VCaP (cell line): Measurements from ENCODE around the gene TCHHL1.

Experiments used
- H3K27ac ChIP-seq: fragments of 450-650 bp; 2 replicates; pipeline ENCODE4 v1.5.1; 2017
- CTCF ChIP-seq: fragments of 450-650 bp; conservative IDR thresholded peaks from 2 replicates; pipeline ENCODE4 v1.5.1; 2017; ENCODE audit warnings: mild to moderate bottlenecking, moderate library complexity

Gene TCHHL1

GRCh38 chr1:152089014-152089674, at the start of gene TCHHL1:
Gene TCHHL1, minus strand, starts transcription at chr1:152089064. Its CDS starts 921 bp downstream, at chr1:152088143.
- no peak within 1 kb of the TSS for H3K27ac ChIP-seq
- no peak for TF ChIP-seq CTCF

- H3K27ac ChIP-seq, result no peak overlapping the region
- no peak for TF ChIP-seq CTCF
These were observed 48.4 kb upstream of the TCHHL1 start for GRCh38 chr1:152137215-152137614.

- no peak for TF ChIP-seq CTCF
These were observed 41.3 kb upstream of the TCHHL1 start for GRCh38 chr1:152130186-152130585.

GRCh38 chr1:152127673-152128072, 38.8 kb upstream of the TCHHL1 start:
- H3K27ac ChIP-seq, result no peak overlapping the region
- no peak for TF ChIP-seq CTCF

More at GRCh38 chr1:152130186-152130585, 41.3 kb upstream of the TCHHL1 start:
- H3K27ac ChIP-seq, result no peak overlapping the region

GRCh38 chr1:152125834-152126443, 37.1 kb upstream of the TCHHL1 start:
- no peak for TF ChIP-seq CTCF
- no peak overlapping the region for H3K27ac ChIP-seq

- no peak overlapping the region for H3K27ac ChIP-seq
- TF ChIP-seq CTCF, result no peak
These were observed 30.1 kb upstream of the TCHHL1 start for GRCh38 chr1:152118915-152119314.

GRCh38 chr1:152115344-152115743, 26.5 kb upstream of the TCHHL1 start, which contains the start of gene TCHH:
Gene TCHH, minus strand, starts transcription at chr1:152115444. Its CDS starts 1,364 bp downstream, at chr1:152114080.
- no peak for TF ChIP-seq CTCF
- no peak within 1 kb of the TSS for H3K27ac ChIP-seq
